NCI-H510A treated with DMSO at 0.1 percent for 48 hours (cell line): Measurements from ENCODE around the gene TMEM176A.

Source experiments
- DNase-seq: peaks from one replicate; lab custom pipeline; 2025; lab: John Stamatoyannopoulos, UW

Gene TMEM176A

GRCh38 chr7:150820148-150820547 is 19.6 kb downstream of the TMEM176A start:
- DNase-seq, result no peak

- no peak for DNase-seq
Observed at GRCh38 chr7:150820578-150821198, 20.1 kb downstream of the TMEM176A start.

GRCh38 chr7:150823043-150823442 is 22.5 kb downstream of the TMEM176A start:
- no peak for DNase-seq

DNA sequence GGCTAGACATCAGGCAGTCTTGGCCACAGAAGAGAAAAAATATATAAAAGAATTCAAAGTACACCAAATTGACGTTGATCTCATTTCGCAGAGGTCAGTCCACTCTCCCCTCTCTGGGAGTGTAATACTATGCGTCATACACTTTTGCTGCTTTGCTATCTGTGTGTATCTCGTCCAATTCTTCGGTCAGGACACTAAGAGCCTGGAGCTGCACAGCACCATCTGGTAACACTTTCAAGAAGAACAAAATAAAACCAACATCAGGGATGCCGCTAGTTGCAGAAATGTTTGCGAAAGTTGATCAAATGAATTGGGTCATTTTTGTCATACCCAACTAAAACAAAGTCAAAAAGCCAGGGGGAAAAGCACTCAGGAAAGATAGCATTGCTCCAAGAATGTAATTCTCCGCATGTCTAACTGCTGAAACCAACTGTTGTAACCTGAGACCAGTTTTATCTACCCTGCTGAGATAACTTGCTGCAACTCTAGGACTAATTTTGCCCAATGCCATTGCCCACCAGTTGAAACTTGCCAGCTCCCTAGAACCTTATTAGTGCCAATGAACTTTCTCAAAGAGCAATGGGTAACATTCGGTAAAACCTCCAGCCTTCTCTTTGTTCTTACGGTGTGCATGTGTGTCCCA is 23.0 kb downstream of the TMEM176A start:
- DNase-seq, result no peak

DNA sequence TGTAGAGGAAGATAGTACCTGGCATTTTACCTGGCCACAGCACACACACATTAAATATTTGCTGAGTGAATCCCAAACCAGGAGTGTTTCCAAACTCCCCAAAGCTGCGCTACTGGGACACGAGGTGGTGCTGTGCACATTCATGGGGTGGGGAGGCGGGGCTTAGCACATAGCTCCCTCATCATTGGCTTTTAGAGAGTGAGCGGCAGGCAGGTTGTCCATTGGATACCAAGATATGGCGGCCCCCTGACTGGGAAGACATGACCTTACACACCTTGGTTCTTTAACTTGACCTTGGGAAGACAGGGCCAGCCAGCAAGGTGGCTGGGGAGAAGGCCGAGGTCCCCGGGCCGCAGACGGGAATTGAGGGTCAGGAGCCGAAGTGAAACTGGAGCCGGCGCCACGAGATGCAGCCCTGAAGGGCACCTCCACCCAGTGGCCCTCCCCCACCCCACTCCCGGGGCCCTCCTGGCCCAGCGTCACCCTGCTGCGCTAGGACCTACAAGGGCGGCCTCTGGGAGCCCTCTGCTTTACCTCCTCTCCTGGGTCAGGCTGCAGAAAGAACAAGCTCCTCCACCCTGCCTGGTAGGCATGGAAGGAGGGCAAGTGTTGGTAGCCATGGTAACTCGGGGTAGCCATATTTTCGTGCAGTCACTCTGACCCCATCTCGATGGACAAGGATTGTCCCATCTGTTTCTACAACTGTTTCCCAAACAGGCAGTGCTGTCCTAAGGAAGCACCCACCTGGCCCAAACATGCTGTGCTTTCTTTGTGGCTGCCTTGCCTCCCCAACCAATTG is 24.0 kb downstream of the TMEM176A start:
- no peak for DNase-seq

- no peak for DNase-seq
Observed at GRCh38 chr7:150826061-150826849, 25.7 kb downstream of the TMEM176A start.

DNA sequence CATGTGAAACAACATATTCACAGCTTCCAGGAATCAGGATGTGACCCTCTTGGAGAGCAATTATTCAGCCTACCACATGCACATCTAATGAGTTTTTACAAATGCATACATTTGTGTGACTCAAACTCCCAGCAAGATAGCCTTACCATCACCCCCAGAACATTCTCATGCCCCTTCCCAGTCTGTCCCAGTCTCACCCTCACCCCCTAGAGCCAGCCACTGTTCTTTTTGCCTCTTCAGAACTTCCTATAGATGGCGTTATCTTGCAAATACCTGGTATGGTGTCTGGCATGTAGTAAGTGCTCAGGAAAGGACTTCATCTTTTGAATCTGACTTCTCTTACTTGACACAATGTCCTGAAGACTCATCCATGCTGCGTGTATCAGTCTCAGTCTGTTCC is 27.8 kb downstream of the TMEM176A start:
- no peak for DNase-seq

GRCh38 chr7:150829426-150829825 is 28.9 kb downstream of the TMEM176A start:
- no peak for DNase-seq

GRCh38 chr7:150830937-150831336 is 30.4 kb downstream of the TMEM176A start:
- DNase-seq, result peak; percentile 41

DNA sequence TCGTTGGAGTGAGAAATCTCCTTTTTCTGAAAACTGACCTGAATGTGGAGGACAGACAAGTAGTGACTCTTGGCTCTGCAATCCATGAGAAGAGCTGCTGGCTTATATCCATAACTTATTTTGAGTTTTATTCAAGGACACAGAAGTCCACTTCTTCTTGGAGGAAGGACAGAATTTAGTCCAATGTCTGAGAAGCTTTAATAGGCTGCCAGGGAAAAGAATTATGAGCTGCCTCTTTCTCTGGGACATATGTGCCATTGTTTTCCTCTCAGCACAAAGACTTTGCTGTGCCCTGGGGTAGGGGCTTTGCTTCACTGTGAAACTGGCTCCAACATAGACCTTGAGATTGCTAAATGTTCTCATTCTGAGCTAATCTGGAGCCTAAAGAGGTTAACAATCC is 31.3 kb downstream of the TMEM176A start:
- no peak for DNase-seq

DNA sequence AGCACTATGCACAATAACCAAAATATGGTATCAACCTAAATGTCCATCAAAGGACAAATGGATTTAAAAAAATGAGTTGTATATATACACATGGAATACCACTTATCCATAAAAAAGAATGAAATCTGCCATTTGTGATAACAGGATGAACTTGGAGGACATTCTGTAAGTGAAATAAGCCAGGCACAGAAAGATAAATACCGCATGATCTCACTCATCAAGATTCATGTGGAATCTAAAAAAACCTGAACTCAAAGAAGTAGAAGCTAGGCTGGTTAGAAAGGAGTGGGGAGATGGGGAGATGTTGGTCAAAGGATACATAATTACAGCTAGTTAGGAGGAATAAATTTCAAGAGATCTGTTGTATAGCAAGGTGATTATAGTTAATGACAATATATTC is 34.5 kb downstream of the TMEM176A start:
- DNase-seq, result no peak

GRCh38 chr7:150835702-150836280 is 35.2 kb downstream of the TMEM176A start:
- DNase-seq, result no peak

GRCh38 chr7:150838965-150839650 is 38.5 kb downstream of the TMEM176A start:
- no peak for DNase-seq

DNA sequence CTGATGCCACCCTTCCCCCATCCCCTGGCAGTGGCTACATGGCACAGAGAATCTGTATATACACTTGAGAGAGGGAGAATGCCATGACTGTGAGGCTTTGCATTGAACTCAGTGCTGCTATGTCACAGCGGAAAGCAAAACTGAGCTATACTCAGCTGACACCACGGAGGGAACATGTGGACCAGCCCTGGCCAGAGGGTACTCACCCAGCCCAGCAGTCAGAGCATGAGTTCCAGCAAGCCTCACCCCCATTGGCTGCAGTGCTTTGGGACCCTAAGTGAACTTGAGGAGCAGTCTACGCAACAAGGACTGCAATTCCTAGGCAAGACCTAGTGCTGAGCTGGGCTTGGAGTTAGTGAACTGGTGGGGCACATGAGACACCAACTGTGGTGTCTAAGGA is 41.4 kb downstream of the TMEM176A start:
- no peak for DNase-seq

DNA sequence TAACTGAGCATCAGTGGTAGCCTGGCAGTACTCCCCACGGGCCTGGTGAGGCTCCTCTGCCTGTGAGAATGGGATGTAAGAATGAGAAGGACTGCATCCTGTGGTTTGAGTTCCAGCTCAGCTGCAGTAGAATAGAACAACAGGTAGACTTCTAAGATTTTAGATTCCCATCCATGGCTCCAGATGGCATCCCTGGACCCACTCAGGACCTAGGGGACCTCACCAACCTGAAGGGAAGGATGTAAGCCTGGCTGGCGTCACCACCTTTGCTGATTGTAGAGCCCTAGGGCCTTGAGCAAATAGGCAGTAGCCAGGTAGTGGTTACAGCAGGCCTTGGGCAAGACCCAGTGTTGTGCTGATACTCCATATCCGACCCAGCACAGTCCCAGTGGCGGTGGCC is 42.1 kb downstream of the TMEM176A start:
- no peak for DNase-seq

DNA sequence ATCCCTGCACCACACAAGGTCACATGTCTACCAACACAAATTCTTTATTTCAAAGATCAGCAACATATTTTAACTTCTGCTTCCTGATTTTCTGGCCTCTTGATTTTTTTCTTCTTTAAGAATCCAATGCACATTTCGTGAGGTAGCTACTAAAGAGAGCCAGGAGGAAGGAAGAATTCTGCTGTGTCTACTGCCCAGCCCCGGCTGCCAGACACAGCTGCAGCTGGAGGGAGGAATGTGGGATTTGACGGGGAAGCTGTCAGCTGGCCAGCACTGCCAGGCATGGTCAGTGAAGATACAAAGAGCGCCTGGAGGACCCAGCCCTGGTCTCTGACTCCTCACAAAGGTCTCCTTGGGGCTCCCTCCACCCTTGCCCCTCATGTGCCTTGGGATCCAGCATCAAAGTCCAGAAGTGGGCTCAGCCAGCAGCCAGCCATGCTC is 44.9 kb downstream of the TMEM176A start:
- DNase-seq, result no peak

GRCh38 chr7:150846291-150847115 is 45.9 kb downstream of the TMEM176A start:
- no peak for DNase-seq

GRCh38 chr7:150847536-150847935 is 47.0 kb downstream of the TMEM176A start:
- DNase-seq, result no peak

- no peak for DNase-seq
Observed at GRCh38 chr7:150848111-150848510, 47.5 kb downstream of the TMEM176A start.

DNA sequence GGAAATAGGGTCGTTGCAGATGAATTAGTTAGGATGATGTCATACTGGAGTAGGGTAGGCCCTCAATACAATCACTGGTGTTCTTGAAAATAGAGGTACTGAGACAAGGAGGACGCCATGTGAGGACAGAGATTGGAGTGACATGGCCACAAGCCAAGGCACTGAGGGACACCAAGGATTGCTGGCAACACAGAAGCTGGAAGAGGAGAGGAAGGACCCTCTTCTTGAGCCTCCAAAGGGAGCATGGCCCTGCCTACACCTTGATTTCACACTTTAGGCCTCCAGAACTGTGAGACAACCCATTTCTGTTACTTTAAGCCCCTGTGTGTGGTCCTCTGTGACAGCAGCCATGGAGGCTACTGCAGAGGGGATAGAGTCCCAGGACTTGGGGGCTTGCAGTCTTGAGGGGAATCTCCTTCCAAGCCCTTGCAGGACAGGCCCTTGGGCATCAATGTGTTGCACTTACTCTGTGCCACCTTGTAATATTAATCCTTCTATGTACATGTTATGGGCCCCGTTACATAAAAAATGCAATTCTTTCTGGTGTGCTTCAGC is 48.1 kb downstream of the TMEM176A start:
- DNase-seq, result no peak
